Peyer's patch (tissue), 4 donors: Measurements from ENCODE around the gene SLC7A5.
"Not testable (repeated sequence)": the region's sequence is repeated elsewhere in the genome, so short reads cannot be mapped to it uniquely, and the experiment has no call there.

Experiments
- CTCF ChIP-seq, 6 experiments: fragments of 450-650 bp in 4 of 6; fragments of 200-600 bp in 2 of 6; sonication (generic) in 1 of 6; IDR thresholded peaks; one replicate each; pipeline ENCODE4 v1.5.1; 2017 to 2019; ENCODE audit warnings: antibody characterized with exemption in 6 of 6, mild to moderate bottlenecking in 3 of 6, moderate library complexity in 1 of 6
- POLR2A ChIP-seq, 2 donors: fragments of 450-650 bp; IDR thresholded peaks; one replicate each; pipeline ENCODE4 v1.5.1; 2017; ENCODE audit warnings: antibody characterized with exemption in 2 of 2, mild to moderate bottlenecking in 2 of 2, moderate library complexity in 2 of 2

- TF ChIP-seq CTCF, POLR2A (IDR thresholded peaks at IDR 0.05): not testable (repeated sequence)
Measured at GRCh38 chr16:87826407-87826797, 42.9 kb downstream of the SLC7A5 start.
